ENCODE results near the gene OR5T1.
A peak's percentile ranks its signal among the peaks of the same experiment; 100 is the strongest.

Gene OR5T1

GRCh38 chr11:56273854-56274253, at the start of gene OR5T1:
Gene OR5T1, plus strand, starts transcription at chr11:56274154. Its CDS starts 1,485 bp downstream, at chr11:56275639.
- DNase-seq (ENCODE audit: low spot score), result no peak

GRCh38 chr11:56234155-56234554, 39.8 kb upstream of the OR5T1 start, which contains the start of gene OR5T2:
Gene OR5T2, minus strand, starts transcription at chr11:56234255. Its CDS starts 1,193 bp downstream, at chr11:56233062.
- DNase-seq (ENCODE audit: low spot score), result no peak

GRCh38 chr11:56251954-56252353, 22.0 kb upstream of the OR5T1 start, which contains the start of gene OR5T3:
Gene OR5T3, plus strand, starts transcription at chr11:56252254. Its CDS starts 0 bp downstream, at chr11:56252254.
- DNase-seq (ENCODE audit: low spot score), result no peak

GRCh38 chr11:56271092-56271491, 2.9 kb upstream of the OR5T1 start:
- no peak for DNase-seq (ENCODE audit: low spot score)

GRCh38 chr11:56292154-56292553, 18.2 kb downstream of the OR5T1 start, which contains the start of gene OR8H1:
Gene OR8H1, minus strand, starts transcription at chr11:56292254. Its CDS starts 1,192 bp downstream, at chr11:56291062.
- no peak for DNase-seq (ENCODE audit: low spot score)

- DNase-seq (ENCODE audit: low spot score), result no peak
Observed at GRCh38 chr11:56296898-56297297, 22.9 kb downstream of the OR5T1 start.

- DNase-seq (ENCODE audit: low spot score), result peak; percentile 5
Observed at GRCh38 chr11:56307836-56308235, 33.9 kb downstream of the OR5T1 start.

GRCh38 chr11:56314844-56315243, 40.9 kb downstream of the OR5T1 start, which contains the start of gene OR8K3:
Gene OR8K3, plus strand, starts transcription at chr11:56315144. Its CDS starts 3,163 bp downstream, at chr11:56318307.
- no peak for DNase-seq (ENCODE audit: low spot score)
